Panc1 (cell line): ENCODE data around the gene TBCK. TPM values are rescaled to one million over a fixed set of nuclear protein-coding genes. Genes with fewer than 3 reads are reported as not detected.

ENCODE experiments used
- ATAC-seq: fragments of 200-7000 bp; cut with Tn5 transposase; 2 replicates; pipeline ENCODE4 v1.9.1; 2020; ENCODE audit warnings: mild to moderate bottlenecking, moderate library complexity
- Bru-seq: library from RNA; stranded (reverse); fragments of 400-500 nt; gene quantifications from one replicate; lab custom pipeline; 2021; lab: Mats Ljungman, UMichigan
- BruChase-seq, 2 experiments: library from RNA; stranded (reverse); fragments of 400-500 nt; gene quantifications; one replicate each; lab custom pipeline; 2021; lab: Mats Ljungman, UMichigan
- BruUV-seq: library from RNA; stranded (reverse); fragments of 400-500 nt; replicated peaks from 2 replicates; lab custom pipeline; 2021; lab: Mats Ljungman, UMichigan
- CTCF ChIA-PET: fragments of 300-600 bp; sonication (Branson Sonifier 250); formaldehyde crosslinking; loops from one replicate; lab custom pipeline; 2022; ENCODE audit warnings: antibody characterized with exemption; lab: Charles Lee
- POLR2A ChIA-PET: fragments of 300-600 bp; sonication (Branson Sonifier 250); formaldehyde crosslinking; loops from one replicate; lab custom pipeline; 2022; ENCODE audit warnings: antibody characterized with exemption; lab: Charles Lee
- DNase-seq: peaks from one replicate; pipeline ENCODE4 v3.0.0-alpha.2; 2010; ENCODE audit warnings: low read depth, low spot score
- H3K27ac ChIP-seq: 2 replicates; pipeline ENCODE4 v1.5.1; 2011; ENCODE audit warnings: mild to moderate bottlenecking, low read length, inconsistent platforms
- H3K27me3 ChIP-seq: fragments of 200-500 bp; sonication (Bioruptor generic); 2 replicates; pipeline ENCODE4 v1.6.0; 2014; ENCODE audit warnings: low read length, inconsistent platforms; ENCODE audit not compliant: control insufficient read depth, insufficient read depth
- H3K36me3 ChIP-seq: fragments of 200-500 bp; sonication (Bioruptor generic); 2 replicates; pipeline ENCODE4 v1.5.1; 2014; ENCODE audit warnings: inconsistent platforms, mild to moderate bottlenecking, low read length, moderate library complexity; ENCODE audit not compliant: control insufficient read depth, insufficient read depth
- H3K4me1 ChIP-seq: 2 replicates; pipeline ENCODE4 v1.5.1; 2011; ENCODE audit warnings: inconsistent platforms, mild to moderate bottlenecking, low read length, moderate library complexity; ENCODE audit not compliant: control insufficient read depth, insufficient read depth
- H3K4me3 ChIP-seq, 2 experiments: 2 replicates each; pipeline ENCODE4 v1.5.1; 2011 to 2012; ENCODE audit warnings: low read depth in 2 of 2, low read length in 2 of 2, mild to moderate bottlenecking in 2 of 2, inconsistent platforms in 1 of 2, moderate library complexity in 1 of 2
- H3K9me3 ChIP-seq: fragments of 200-500 bp; sonication (Bioruptor generic); 2 replicates; pipeline ENCODE4 v1.5.1; 2014; ENCODE audit warnings: low read depth, mild to moderate bottlenecking, inconsistent platforms, low read length, moderate library complexity; ENCODE audit not compliant: control insufficient read depth, insufficient read depth
- POLR2AphosphoS5 ChIP-seq: IDR thresholded peaks from 2 replicates; pipeline ENCODE4 v1.6.1; 2012; ENCODE audit warnings: mild to moderate bottlenecking, low read depth, low read length, moderate library complexity
- SIN3A ChIP-seq: IDR thresholded peaks from 2 replicates; pipeline ENCODE4 v1.6.1; 2012; ENCODE audit warnings: low read depth, mild to moderate bottlenecking, low read length, moderate library complexity, borderline replicate concordance; ENCODE audit not compliant: insufficient read depth
- TCF7L2 ChIP-seq: IDR thresholded peaks from 2 replicates; pipeline ENCODE4 v1.6.1; 2011; ENCODE audit warnings: mild to moderate bottlenecking, low read depth, low read length, inconsistent platforms
- in situ Hi-C: cut with HindIII; loops from 2 replicates; pipeline ENCODE4 v1.10.0; 2016; ENCODE audit warnings: low sequenced_read_pairs, low pct_unique_long_range_greater_than_20kb
- intact Hi-C: fragments of 100-400 bp; cut with micrococcal nuclease; formaldehyde crosslinking; loops from one replicate; pipeline ENCODE4 v1.10.0; 2022; ENCODE audit not compliant: unreplicated experiment
- long read RNA-seq: library from polyadenylated mRNA; unstranded; transcript quantifications from one replicate; pipeline ENCODE4 v2.0.0, GENCODE V29; 2021; ENCODE audit not compliant: unreplicated experiment
- polyA plus RNA-seq: library from polyadenylated mRNA; unstranded; fragments of >200 nt; gene quantifications from one replicate; pipeline ENCODE4 v1.2.1, GENCODE V29; 2012; ENCODE audit warnings: missing spikeins; ENCODE audit not compliant: insufficient read length
- total RNA-seq: library from RNA; stranded (reverse); gene quantifications from one replicate; pipeline ENCODE4 v1.2.1, GENCODE V29; 2021; ENCODE audit not compliant: unreplicated experiment
- TF ChIP-seq, protein P1 (sequence below), 2 experiments: IDR thresholded peaks; 2 replicates each; pipeline ENCODE4 v1.6.1; 2011 to 2012; ENCODE audit warnings: low read depth in 2 of 2, control low read depth in 1 of 2, low read length in 1 of 2, mild to moderate bottlenecking in 1 of 2, moderate library complexity in 1 of 2; ENCODE audit not compliant: insufficient read depth in 1 of 2
- TF ChIP-seq, protein P2 (sequence below): fragments of 450-650 bp; IDR thresholded peaks from 2 replicates; pipeline ENCODE4 v1.5.1; 2017; ENCODE audit warnings: mild to moderate bottlenecking

TBCK gene
- total RNA-seq (15.1 TPM), Bru-seq, nascent RNA (percentile 60 among the genes with signal in this experiment), BruChase-seq, experiment 1, labeled RNA remaining after a 2-hour chase (percentile 58 among the genes with signal in this experiment), BruChase-seq, experiment 2, labeled RNA remaining after a 6-hour chase (percentile 50 among the genes with signal in this experiment)
- polyA plus RNA-seq = 6.2 TPM
- long read RNA-seq, partial matches to known transcripts = 4 of 10 reads
- long read RNA-seq, other reads (novel, unspliced or antisense) = 2 of 10 reads

DNA sequence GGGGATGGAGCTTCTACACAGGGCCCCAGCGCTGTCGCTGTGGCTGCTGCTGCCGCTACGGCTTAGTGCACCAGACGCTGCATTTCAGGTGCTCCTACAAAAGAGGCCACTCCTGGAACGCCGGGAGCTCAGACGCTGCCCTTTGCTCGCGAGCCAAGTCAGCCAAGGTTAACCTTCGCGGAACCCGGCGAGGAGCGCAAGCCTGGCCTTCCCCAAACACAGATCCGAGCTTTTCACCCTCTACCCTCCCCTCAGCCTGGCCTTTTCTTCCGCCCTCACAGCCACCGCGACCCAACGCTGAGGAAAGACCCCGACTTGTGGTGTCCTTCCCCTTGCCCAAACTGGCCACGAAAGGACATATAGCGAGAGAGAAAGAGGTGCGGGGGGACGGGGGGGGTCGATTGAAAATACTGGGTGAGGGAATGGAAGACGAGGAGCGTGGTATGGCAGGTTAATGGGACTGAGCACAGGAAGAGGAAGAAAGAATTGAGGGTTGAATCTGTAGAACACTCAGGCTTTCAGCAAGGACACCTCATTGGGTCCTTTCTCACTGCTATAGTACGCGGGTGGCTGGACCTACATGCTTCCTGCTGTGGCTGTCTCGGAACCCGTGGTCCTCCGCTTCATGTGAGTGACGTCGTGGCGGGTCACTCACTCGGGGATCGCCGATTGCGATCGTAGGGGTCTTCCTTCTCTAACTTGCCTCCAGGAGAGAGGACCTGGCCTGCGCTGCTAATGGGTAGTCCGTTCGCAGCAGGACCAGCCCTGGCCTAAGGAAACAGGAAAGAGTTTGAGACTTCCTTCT, at the start of gene TBCK, which contains the start of gene AIMP1:
TBCK (minus strand) TSS at position 242 of the 805 bp plus-strand sequence. CDS start 7,249 bp downstream, outside the sequence.
AIMP1 (plus strand) TSS at position 583 of the 805 bp plus-strand sequence. CDS start 8,460 bp downstream, outside the sequence.
- peak; percentile 67 for DNase-seq
- ChIA-PET CTCF (no interaction called here), POLR2A (interaction anchor here (0.7 kb wide), 3 partner anchors 29 to 1823 kb away, joined by 3 to 7 read pairs (median 4); no protein-coding TSS in a partner anchor)
- TF ChIP-seq, protein P1, sequence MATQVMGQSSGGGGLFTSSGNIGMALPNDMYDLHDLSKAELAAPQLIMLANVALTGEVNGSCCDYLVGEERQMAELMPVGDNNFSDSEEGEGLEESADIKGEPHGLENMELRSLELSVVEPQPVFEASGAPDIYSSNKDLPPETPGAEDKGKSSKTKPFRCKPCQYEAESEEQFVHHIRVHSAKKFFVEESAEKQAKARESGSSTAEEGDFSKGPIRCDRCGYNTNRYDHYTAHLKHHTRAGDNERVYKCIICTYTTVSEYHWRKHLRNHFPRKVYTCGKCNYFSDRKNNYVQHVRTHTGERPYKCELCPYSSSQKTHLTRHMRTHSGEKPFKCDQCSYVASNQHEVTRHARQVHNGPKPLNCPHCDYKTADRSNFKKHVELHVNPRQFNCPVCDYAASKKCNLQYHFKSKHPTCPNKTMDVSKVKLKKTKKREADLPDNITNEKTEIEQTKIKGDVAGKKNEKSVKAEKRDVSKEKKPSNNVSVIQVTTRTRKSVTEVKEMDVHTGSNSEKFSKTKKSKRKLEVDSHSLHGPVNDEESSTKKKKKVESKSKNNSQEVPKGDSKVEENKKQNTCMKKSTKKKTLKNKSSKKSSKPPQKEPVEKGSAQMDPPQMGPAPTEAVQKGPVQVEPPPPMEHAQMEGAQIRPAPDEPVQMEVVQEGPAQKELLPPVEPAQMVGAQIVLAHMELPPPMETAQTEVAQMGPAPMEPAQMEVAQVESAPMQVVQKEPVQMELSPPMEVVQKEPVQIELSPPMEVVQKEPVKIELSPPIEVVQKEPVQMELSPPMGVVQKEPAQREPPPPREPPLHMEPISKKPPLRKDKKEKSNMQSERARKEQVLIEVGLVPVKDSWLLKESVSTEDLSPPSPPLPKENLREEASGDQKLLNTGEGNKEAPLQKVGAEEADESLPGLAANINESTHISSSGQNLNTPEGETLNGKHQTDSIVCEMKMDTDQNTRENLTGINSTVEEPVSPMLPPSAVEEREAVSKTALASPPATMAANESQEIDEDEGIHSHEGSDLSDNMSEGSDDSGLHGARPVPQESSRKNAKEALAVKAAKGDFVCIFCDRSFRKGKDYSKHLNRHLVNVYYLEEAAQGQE (IDR thresholded peaks at IDR 0.05; ENCODE audit: insufficient read depth in 1 of 2, low read depth in 2 of 2, low read length in 1 of 2) = peak in 1 of 2 experiments; percentile 50; a peak in 1 of 4 replicates
- TF ChIP-seq POLR2AphosphoS5 (peak; percentile 57; the same call in 1 of the 2 replicates), TCF7L2 (no peak)
- peaks cover 3% of the 10 kb centered on the region; the same call in 1 of the 2 replicates for H3K4me1 ChIP-seq
- BruUV-seq = no TSS peak
- H3K36me3 ChIP-seq = peaks cover 13% of the 10 kb centered on the region; the same call in 1 of the 2 replicates
- in situ Hi-C loops = no loop called here
- peak within 1 kb of the TSS; percentile 89 to 97 for H3K4me3 ChIP-seq
- no peaks in the 10 kb centered on the region for H3K9me3 ChIP-seq
- peak within 1 kb of the TSS; percentile 96 for H3K27ac ChIP-seq
- intact Hi-C loops = no loop called here
- peak; percentile 97 for ATAC-seq
- H3K27me3 ChIP-seq = no peaks in the 10 kb centered on the region

DNA sequence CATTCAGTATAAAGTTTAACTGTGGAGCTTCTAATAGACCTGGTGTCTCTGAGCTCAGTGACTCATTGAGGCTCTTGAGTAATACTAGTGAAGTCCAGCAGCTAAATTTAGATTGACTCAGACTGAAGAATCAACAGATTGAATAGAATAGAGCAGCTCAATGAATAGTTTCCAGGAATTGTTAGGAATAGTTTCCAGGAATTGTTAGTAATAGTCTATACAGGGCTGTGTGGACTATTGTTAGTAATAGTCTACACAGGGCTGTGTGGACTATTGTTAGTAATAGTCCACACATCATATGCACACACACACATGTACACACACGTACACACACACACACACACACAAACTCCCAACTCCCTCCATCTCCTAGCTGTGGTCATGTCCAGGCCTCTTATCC, 49.6 kb upstream of the TBCK start:
- BruUV-seq = no TSS peak
- Histone ChIP-seq H3K27ac (no peak overlapping the region), H3K27me3 (no peaks in the 10 kb centered on the region), H3K36me3 (no peaks in the 10 kb centered on the region), H3K4me3 (no peak overlapping the region), H3K9me3 (no peaks in the 10 kb centered on the region), H3K4me1 (no peaks in the 10 kb centered on the region)
- in situ Hi-C loops = no loop called here
- CTCF ChIA-PET = no interaction called here
- DNase-seq (no peak), ATAC-seq (no peak)
- TF ChIP-seq, protein P2, sequence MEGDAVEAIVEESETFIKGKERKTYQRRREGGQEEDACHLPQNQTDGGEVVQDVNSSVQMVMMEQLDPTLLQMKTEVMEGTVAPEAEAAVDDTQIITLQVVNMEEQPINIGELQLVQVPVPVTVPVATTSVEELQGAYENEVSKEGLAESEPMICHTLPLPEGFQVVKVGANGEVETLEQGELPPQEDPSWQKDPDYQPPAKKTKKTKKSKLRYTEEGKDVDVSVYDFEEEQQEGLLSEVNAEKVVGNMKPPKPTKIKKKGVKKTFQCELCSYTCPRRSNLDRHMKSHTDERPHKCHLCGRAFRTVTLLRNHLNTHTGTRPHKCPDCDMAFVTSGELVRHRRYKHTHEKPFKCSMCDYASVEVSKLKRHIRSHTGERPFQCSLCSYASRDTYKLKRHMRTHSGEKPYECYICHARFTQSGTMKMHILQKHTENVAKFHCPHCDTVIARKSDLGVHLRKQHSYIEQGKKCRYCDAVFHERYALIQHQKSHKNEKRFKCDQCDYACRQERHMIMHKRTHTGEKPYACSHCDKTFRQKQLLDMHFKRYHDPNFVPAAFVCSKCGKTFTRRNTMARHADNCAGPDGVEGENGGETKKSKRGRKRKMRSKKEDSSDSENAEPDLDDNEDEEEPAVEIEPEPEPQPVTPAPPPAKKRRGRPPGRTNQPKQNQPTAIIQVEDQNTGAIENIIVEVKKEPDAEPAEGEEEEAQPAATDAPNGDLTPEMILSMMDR = no peak
- TF ChIP-seq TCF7L2 (no peak), POLR2AphosphoS5 (no peak), SIN3A (no peak)
- TF ChIP-seq, protein P1 (IDR thresholded peaks at IDR 0.05; ENCODE audit: insufficient read depth in 1 of 2, low read depth in 2 of 2, low read length in 1 of 2) = no peak
- intact Hi-C loops = loop anchor here (5.0 kb wide), 1 partner anchor 442 kb away; no protein-coding TSS in a partner anchor
- POLR2A ChIA-PET = no interaction called here
